NK-92 (cell line): ENCODE results near the gene KRR1.
"Not testable (repeated sequence)": the region's sequence is repeated elsewhere in the genome, so short reads cannot be mapped to it uniquely, and the experiment has no call there.

Experiments
- DNase-seq: peaks from one replicate; lab custom pipeline; 2025; ENCODE audit not compliant: unreplicated experiment; lab: John Stamatoyannopoulos, UW

The KRR1 gene

DNA sequence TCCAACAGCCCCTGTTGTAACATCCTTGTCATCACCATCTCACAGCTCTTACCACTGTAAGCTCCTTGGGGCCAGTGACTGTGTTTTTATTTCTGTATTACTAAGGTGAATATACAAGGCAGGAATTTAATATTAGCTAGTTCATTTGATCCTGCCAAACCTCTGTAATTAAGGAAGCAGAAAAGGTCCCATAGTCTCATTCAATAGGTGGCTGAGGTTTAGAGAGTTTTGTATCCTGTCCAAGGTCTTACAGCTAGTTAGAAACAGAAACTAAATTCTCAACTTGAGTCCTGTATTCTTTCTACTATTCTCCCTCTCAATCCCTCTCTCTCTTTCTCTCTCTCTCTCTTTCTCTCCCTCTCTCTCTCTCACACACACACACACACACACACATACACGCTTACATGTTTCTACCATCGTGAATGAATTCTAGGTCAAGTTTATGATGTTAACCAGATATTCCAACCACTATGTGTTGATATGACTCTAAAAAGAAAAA lies 31.4 kb downstream of the KRR1 start:
- DNase-seq, result no peak

- no peak for DNase-seq
Measured at GRCh38 chr12:75478116-75478794, 33.2 kb downstream of the KRR1 start.

GRCh38 chr12:75477137-75477536 lies 34.3 kb downstream of the KRR1 start:
- DNase-seq, result no peak

- no peak for DNase-seq
Measured at GRCh38 chr12:75476071-75476470, 35.3 kb downstream of the KRR1 start.

DNA sequence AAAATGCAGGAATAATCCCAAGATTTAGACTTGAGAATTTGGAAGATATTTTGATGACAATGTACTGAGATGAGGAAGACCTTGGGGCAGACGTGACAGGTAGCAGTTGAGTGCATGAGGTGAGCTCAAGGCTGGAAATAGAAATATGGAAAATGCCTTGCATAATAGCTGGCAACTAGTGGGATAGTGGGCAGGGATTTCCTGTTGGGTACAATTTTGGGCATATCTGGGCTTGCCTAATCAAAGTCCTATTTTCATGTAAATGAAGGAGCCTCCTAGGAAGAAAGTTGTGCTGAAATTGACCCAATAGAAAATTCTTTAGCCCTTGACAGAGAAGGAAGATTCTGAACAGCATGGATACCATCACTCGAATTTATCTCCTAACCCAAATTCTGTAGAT lies 37.3 kb downstream of the KRR1 start:
- no peak for DNase-seq

DNA sequence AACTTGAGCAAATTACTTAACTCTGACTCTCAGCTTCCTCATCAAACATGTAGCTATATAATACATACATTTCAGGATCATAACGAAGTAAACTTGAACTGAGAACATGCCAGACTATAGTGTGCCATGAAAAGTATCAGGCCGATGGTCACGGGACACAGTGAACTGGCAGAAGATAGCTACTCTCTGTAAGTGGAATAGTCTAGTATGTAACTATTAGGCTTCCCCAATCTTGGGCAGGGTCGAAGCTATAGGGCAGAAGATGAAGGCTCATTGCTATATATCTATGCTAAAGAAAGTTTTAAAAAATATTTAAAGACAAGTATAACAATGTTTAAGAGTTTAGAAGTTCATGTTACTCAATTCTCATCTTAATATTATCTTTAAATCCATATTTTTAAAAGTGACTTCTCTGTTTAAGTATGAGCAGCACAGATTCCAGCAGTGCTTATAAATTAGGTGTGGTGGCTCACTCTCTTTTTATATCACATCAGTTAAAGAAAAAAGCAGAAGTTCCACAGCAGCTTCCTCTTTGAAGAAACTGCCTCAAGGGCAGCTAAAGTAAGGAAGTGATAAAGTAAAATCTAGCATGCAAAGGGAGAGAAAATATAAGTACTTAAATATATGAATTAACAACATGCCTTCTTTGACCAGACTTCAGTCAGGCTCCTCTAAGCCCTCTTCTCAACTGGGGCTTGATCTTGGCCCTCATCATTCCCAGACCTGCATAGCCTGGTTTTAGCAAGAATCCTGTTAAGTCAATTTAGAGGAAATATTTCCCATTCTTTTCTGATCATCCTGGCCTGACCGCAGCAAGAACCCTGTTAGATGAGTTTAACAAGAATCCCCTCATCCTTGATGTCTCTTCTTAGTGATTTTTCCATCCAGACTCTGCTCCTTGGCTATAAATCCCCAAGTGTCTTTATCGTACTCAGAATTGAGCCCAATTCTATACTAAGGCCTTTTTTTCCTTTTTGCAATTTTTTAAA lies 39.2 kb downstream of the KRR1 start:
- no peak for DNase-seq

- no peak for DNase-seq
Measured at GRCh38 chr12:75460204-75460603, 51.2 kb downstream of the KRR1 start.

GRCh38 chr12:75459755-75460154 lies 51.7 kb downstream of the KRR1 start:
- DNase-seq, result no peak

DNA sequence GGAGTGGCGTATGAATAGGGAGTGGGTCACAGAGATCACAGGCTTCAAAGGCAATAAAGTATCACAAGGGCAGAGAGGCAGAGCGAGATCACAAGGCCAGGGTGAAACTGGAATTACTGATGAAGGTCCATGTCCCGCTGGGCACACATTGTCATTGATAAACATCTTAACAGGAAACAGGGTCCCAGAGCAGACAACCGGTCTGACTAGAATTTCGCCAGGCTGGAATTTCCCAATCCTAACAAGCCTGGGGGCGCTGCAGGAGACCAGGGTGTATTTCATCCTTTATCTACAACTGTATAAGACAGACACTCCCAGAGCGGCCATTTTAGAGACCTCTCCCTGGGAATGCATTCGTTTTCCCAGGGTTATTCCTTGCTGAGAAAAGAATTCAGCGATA lies 53.5 kb downstream of the KRR1 start:
- not testable (repeated sequence) for DNase-seq

DNA sequence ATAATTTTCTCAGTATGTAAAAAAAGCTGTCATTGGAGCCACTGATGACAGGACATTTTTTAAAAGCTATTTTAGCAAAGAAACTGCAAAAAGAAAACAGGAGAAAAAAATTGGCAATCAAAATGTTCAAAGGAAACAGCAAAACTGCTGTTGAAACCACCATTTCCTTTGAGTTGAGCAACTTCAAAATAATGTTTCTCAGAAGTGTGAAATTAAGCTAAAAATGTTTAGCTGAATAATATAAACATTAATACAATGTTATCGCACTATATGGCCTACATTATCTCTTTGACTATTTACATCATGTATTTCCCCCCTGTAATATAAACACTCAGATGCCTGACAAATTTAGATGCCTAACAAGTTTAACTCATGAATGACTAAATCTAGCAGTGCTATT lies 54.2 kb downstream of the KRR1 start:
- no peak for DNase-seq

GRCh38 chr12:75455839-75456238 lies 55.6 kb downstream of the KRR1 start:
- DNase-seq, result no peak

- DNase-seq, result no peak
Measured at GRCh38 chr12:75452675-75453330, 58.6 kb downstream of the KRR1 start.

- no peak for DNase-seq
Measured at GRCh38 chr12:75447691-75448393, 63.6 kb downstream of the KRR1 start.

DNA sequence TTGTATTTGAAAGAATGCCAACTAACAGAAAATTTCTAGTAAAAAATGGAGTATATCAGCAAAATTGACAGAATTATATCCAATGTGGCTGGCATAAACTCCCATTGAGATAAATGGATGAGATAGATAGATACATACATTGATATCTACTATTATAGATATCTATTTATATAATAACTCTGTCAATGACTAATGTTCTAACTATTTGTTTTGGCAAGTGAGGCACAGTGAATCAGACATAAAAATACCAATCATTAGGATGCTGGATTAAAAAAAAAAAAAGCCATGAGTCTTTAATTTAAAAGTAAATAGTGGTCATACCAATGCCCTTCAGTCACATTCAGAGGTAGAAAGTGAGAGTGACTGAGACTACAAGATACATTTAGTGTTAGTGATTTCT lies 64.6 kb downstream of the KRR1 start:
- no peak for DNase-seq

DNA sequence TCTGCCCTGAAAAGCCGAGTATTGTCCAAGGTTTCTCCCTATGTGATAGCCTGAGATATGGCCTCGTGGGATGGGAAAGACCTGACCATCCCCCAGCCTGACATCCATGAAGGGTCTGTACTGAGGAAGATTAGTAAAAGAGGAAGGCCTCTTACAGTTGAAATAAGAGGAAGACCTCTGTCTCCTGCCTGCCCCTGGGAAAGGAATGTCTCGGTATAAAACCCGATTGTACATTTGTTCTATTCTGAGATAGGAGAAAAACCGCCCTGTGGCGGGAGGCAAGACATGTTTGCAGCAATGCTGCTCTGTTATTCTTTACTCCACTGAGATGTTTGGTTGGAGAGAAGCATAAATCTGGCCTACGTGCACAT lies 66.3 kb downstream of the KRR1 start:
- not testable (repeated sequence) for DNase-seq

DNA sequence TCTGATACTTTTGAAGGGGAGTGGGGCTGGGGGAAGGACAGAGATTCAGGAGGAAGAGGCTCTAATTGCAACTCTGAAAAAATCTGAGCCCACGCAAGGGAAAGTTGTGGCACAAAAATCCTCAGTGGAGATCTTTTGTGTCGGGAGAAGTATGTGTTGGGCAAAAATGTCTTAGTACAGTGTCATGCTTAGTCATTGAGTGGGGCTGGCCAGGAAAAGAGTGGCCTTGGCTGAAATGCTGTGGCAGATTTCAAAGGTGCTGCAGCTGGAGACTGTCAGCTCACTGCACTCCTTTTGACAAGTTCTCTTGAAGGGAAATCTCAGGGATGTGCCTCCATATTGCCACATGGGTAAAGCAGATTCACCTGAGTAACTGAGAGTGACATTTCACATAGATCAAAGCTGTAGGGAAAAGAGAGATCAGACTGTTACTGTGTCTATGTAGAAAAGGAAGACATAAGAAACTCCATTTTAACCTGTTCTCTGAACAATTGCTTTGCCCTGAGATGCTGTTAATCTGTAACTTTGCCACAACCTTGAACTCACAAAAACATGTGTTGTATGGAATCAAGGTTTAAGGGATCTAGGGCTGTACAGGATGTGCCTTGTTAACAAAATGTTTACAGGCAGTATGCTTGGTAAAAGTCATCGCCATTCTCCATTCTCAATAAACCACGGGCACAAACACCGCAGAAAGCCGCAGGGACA lies 66.8 kb downstream of the KRR1 start:
- DNase-seq, result no peak

- no peak for DNase-seq
Measured at GRCh38 chr12:75443709-75444108, 67.7 kb downstream of the KRR1 start.

GRCh38 chr12:75442454-75442853 lies 69.0 kb downstream of the KRR1 start:
- not testable (repeated sequence) for DNase-seq

GRCh38 chr12:75441687-75442449 lies 69.5 kb downstream of the KRR1 start:
- not testable (repeated sequence) for DNase-seq
